ENCODE measurements around the gene AIM2. TPM values are rescaled to one million over a fixed set of nuclear protein-coding genes. Genes with fewer than 3 reads are reported as not detected.

The AIM2 gene
- total RNA-seq, 1 donor from 2014 or later, result 2.4 TPM

- peaks cover 30% of the 10 kb centered on the region for H3K36me3 ChIP-seq
- H3K4me3 ChIP-seq, result peak overlapping the region; percentile 69
- TF ChIP-seq CTCF (IDR thresholded peaks at IDR 0.05), result no peak
- peak overlapping the region; percentile 80 for H3K27ac ChIP-seq
- no peaks in the 10 kb centered on the region for H3K27me3 ChIP-seq (ENCODE audit: low read depth)
- no peaks in the 10 kb centered on the region for H3K9me3 ChIP-seq
- peak; percentile 10 to 25 for ATAC-seq
- intact Hi-C loops (cut with DNase I), result no loop called here
- H3K4me1 ChIP-seq, result peaks cover 68% of the 10 kb centered on the region
- DNase-seq, result no peak
Observed at GRCh38 chr1:159012495-159012894, 64.1 kb downstream of the AIM2 start.

Other genes with a start within 250 kb of the AIM2 start
- 84.3 TPM for gene MNDA, start 245.4 kb downstream of the AIM2 start, total RNA-seq
- 3.9 TPM for gene PYHIN1, start 145.2 kb downstream of the AIM2 start, total RNA-seq
- 102 TPM for gene IFI16, start 66.9 kb downstream of the AIM2 start, total RNA-seq
- gene CADM3, start 94.8 kb upstream of the AIM2 start, total RNA-seq, result 8.8 TPM
- gene ACKR1, start 128.1 kb upstream of the AIM2 start, total RNA-seq, result 30.4 TPM
- gene FCER1A, start 225.6 kb upstream of the AIM2 start, total RNA-seq, result 8.8 TPM

Measured in lower lobe of right lung (tissue), 2 donors.